CD4-positive, alpha-beta T cell treated with Interleukin-21 for 1 hour (primary cell): ENCODE data around the gene MEGF10.

Experiments
- DNase-seq: peaks from one replicate; pipeline ENCODE4 v3.0.0-alpha.2; 2020

Gene MEGF10

GRCh38 chr5:127331890-127332649, 41.5 kb downstream of the MEGF10 start:
- no peak for DNase-seq

DNA sequence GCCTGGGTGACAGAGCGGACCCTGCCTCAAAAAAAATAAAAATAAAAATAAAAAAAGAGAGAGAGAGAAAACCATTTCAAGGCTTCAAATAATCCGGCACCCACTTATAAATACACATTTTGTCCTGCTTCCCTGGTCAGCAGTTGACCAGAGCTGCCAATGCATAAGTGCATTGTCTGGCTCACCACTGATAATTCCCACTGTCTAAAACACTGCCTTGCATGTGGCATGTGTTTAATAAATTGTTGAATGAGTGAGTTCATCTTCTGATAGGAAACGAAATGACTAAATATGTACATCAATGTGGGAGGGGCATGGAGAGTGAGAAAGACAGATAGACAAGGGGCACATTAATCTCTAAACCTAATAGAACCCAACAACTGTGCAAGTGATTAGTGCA, 42.9 kb downstream of the MEGF10 start:
- DNase-seq, result no peak

- no peak for DNase-seq
These were observed 44.8 kb downstream of the MEGF10 start for GRCh38 chr5:127335381-127335780.

GRCh38 chr5:127337876-127338275, 47.3 kb downstream of the MEGF10 start:
- no peak for DNase-seq

GRCh38 chr5:127338501-127338900, 47.9 kb downstream of the MEGF10 start:
- no peak for DNase-seq

- no peak for DNase-seq
These were observed 50.0 kb downstream of the MEGF10 start for GRCh38 chr5:127340606-127341005.

- no peak for DNase-seq
These were observed 51.8 kb downstream of the MEGF10 start for GRCh38 chr5:127342364-127342763.

DNA sequence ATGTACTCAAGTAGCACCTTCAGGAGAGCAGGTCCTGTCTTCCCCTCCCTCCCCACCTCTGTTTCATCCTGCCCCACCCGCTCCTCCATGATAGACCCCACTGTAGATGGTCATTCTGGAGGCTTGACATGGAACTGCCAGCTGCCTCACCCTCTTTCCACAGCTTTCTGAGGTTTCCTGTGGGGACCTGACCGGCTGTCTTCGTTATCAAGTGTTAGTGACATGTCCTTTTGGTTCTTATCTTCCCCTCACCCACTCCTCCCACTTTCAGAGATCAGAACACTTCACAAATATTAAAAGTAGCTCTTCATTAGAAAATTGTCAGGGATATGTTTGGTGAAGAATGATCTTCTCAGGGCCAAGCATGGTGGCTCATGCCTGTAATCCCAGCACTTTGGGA, 52.7 kb downstream of the MEGF10 start:
- DNase-seq, result no peak

DNA sequence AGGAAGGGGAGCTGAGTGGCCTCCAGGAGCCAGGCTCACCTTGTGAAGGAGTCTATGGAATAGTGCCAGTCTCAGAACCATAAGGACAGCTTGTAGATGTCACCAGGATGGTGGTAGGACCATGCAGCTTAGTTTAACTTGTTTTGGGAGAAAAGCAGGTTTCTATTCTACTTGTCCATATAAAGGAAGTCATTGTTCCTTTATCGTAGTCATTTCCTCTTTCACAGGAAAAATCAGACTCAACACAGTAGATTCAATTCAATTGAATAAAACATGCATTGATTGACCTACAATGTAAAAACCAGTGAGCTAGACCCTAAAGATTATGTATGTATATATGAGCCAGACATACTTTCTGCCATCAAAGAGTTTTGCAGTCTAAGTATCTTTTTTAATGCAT, 53.3 kb downstream of the MEGF10 start:
- no peak for DNase-seq

GRCh38 chr5:127344931-127345330, 54.3 kb downstream of the MEGF10 start:
- DNase-seq, result no peak

- no peak for DNase-seq
These were observed 60.8 kb downstream of the MEGF10 start for GRCh38 chr5:127351418-127351817.

DNA sequence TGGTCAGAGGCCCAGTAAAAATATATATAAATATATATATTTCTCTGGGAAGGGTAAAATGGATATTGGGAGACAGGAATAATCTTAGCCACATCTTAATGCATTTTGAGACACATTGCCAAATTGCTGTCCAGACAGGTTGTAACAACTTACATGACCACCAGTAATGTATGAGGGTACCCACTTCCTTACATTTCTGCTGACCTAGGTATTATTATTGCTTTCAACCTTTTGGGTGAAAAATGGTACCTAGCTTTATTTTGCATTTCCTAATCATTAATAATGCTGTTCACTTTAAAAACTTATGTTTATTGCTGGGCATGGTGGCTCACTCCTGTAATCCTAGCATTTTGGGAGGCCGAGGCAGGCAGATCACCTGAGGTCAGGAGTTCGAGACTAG, 61.5 kb downstream of the MEGF10 start:
- no peak for DNase-seq

DNA sequence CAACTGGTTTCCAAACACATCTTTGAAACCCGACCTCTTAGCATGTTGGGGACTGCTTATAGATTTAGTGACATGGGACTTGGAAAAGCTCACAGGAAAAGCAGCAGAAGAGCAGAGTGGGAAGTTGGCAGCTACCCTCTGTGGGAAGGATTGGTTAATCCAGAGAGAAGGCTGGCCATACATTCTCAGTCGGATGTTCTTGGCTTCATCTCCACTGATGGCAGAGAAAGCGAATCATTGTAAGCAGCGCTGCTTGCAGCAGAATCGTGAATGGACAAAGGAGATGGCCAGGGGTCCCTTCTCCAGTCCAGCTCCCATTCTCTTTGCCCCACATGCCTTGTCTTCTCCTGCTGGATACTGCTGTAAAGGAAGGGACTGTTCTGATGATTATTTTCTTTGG, 62.7 kb downstream of the MEGF10 start:
- no peak for DNase-seq

- no peak for DNase-seq
These were observed 63.2 kb downstream of the MEGF10 start for GRCh38 chr5:127353796-127354195.

DNA sequence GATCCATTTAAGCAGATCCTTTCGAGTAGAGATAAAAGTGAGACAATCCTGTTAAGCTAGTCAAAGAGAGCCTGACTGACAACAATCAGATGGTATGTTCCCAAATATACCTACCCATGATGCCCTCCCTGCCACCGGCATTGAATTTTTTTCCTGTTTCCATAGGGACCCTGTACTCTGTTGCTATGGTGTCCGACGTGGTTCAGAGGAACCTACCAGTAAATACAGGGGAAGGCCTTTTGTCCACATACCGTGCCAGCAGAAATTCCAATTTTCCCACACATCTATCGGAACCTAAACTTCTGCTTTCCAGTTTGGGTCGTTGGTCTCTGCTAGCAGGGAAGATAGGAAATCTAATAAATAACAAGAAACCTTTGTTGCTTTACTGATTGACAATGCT, 64.7 kb downstream of the MEGF10 start:
- no peak for DNase-seq

GRCh38 chr5:127358284-127358683, 67.7 kb downstream of the MEGF10 start:
- DNase-seq, result no peak

DNA sequence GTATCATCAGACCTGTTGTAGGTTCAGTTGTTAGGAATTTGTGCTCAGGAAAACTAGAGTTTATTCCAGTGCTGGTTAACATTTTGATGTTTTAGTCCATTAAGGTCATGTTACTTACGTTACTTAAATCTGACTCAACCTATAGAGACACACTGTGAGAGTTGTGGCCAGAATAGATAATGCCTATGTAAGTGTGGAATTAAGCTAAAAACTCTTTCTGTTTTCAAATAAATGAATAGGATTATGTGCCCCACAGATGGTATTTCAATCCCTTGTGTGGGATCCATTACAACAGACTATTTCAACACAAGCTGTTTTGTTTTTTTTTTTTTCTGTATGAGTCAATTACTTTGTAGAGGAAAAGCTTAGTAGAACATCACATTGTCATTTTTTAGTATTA, 68.1 kb downstream of the MEGF10 start:
- DNase-seq, result no peak

GRCh38 chr5:127359502-127359901, 68.9 kb downstream of the MEGF10 start:
- no peak for DNase-seq

GRCh38 chr5:127363403-127363802, 72.8 kb downstream of the MEGF10 start:
- DNase-seq, result no peak

DNA sequence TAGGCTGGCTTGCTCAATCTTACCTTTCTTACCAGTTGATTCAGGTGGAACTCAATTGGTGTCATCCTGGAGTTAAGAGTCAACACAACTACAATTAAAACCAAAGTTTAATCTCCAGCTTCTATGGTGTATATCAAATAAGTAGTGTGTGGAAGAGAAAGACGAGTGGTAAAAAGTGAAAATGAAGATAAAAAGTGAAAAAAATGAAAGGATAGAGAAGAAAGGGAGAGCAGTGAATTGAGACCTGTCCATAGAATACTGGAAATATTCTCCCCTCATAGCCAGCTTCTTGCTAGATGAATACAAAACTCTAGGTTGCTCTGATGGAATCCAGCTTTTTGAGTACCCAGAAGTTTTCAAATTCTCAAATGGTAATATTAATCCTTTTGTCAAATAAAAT, 76.4 kb downstream of the MEGF10 start:
- DNase-seq, result no peak

DNA sequence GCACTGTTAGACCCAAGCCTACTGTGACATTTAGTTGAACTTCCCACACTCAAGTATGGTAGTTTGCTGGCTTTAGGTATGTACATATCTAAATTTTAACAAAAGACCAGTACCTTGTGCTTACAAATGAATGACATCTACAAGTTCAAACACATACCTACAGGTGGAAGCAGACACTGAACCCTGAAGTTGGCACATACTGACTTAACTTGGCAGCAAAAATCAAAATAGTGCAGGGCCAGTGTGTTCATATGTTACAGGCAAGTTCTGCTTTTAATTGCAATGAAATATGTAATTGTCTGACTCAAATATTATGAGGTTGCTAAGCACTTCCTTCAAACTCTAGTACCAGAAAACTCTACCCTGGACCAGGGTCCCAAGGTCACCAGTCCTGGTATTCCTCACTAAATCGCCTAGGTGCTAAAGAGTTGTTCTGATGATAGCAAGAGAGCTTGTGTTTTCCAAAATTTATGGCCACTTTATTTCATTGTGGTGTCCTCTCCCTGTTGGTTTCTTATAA, 77.4 kb downstream of the MEGF10 start:
- DNase-seq, result no peak

- no peak for DNase-seq
These were observed 79.2 kb downstream of the MEGF10 start for GRCh38 chr5:127369796-127370195.

GRCh38 chr5:127370631-127371030, 80.0 kb downstream of the MEGF10 start:
- DNase-seq, result no peak

DNA sequence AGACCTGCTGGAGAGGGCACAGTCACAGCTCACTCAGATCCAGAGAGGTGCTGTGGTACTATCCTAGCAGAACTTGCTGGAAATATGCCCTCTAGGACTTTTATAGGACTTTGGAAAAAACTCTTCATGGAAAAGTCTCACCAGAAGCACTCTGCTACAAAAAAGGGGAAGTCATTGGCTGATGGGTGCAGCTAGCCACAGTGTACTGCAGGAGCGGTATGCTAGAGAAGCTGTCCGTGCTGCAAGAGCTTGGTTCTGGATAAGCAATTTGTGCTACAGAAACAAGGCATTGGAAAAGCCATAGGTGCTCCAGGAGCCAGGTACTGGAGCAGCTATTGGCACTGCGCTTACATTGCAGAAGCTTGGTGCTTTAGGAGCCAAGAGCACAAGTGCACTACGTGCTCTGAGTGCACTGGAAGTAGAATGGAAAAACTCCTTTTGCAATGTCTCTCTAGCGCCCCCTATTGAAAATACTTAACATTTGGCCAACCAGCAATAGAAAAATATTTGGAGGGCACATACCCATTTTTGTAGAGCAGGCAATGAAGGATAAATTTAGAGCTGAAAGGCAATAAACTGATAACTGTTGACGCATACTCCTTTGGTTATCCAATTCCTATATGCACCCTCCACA, 83.4 kb downstream of the MEGF10 start:
- DNase-seq, result no peak

DNA sequence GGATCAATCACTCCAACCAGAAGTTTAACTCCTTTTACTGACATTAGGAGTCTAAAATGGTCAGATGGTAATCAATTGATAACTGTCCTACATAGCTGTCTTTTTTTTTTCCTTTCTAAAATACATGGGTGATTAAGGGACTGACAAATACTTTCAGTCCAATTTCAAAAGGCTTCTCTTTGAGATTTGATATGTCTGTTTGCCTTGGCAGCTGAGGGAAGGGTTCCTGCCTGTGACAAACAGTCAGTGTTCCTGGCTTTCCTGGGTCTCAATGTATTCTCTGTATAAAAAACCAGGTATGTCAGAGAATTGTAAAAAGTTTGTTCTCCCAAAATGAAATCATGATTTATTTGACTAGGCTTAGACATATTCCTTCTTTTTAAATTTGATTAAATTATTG, 84.5 kb downstream of the MEGF10 start:
- DNase-seq, result no peak
